ENCODE results near the gene ZC3H15.

DNA sequence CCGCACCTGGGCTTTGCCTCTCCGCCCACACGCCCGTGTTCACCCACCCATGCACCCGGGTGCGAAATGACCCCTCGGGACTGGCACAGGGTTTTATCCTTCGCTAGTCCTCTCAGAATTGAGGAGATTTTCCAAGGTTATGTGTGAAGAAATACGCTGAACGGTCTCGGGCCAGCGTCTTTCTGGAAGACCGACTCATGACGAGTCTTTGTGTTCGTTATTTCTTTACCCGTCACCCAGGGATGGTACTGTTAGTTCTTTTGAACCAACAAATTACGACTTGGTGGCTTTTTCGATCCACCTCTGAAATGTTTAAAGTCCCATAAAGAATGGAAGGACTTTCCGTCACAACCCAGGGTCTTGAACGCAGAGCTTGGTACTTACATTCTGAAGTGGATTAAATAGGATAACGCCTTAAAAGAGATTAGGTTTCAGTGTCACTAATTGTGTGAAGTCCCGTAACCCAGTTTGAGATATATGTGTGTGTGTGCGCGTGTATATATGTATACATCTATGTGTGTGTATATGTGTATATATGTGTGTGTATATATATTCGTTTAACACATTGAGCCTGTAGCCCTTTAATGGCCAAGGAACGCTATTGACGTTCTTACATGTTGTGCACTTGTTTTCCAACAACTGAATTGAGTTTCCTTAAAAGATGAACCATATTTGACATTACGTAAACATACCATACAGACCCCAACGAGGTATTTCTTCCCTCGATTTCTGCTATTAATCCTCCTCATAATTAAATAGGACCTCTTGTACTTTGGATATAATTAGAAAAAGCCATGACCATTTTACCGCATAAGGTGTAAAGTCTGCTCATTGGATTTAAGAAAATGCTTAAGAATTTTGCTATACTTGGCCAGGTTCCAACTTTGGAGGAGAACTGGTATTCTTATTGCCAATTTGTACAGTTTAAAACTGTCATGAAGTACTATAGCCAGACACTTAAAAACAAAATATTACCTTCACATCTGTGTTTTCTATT lies 889 bp downstream of the ZC3H15 start:
- TF ChIP-seq ZNF274 (IDR thresholded peaks at IDR 0.05; ENCODE audit: low read depth, low read length) (no peak), YY1 (IDR thresholded peaks at IDR 0.05; ENCODE audit: insufficient read depth, insufficient read length) (no peak), SUZ12 (IDR thresholded peaks at IDR 0.05; ENCODE audit: extremely low read depth, insufficient read depth, insufficient read length) (no peak)

Data from NT2/D1 (cell line).